ENCODE data around the gene EPS15. TPM values are rescaled to one million over a fixed set of nuclear protein-coding genes. Genes with fewer than 3 reads are reported as not detected.
A peak's percentile ranks its signal among the peaks of the same experiment; 100 is the strongest.

Gene EPS15
- total and polyA plus RNA-seq, 2 donors from 2014 or later, result 17.5 to 91.3 TPM

- H3K9ac ChIP-seq (ENCODE audit: low read length in 3 of 3), result no peak overlapping the region
- no peaks in the 10 kb centered on the region for H3K27me3 ChIP-seq (ENCODE audit: control insufficient read depth, insufficient read depth, low read length)
- H3K4me3 ChIP-seq (ENCODE audit: low read length in 3 of 3), result no peak overlapping the region
- intact Hi-C loops (cut with DNase I), result no loop called here
- no peak for TF ChIP-seq CTCF (IDR thresholded peaks at IDR 0.05; ENCODE audit: borderline replicate concordance, extremely low read depth, insufficient read depth)
- DNase-seq, result no peak
- peaks cover 0 to 6% (median 0%) of the 10 kb centered on the region in 3 donors for H3K36me3 ChIP-seq (ENCODE audit: control insufficient read depth in 2 of 3, insufficient read depth in 3 of 3, low read length in 3 of 3)
- peaks cover 0 to 5% (median 0%) of the 10 kb centered on the region in 3 donors for H3K4me1 ChIP-seq (ENCODE audit: control insufficient read depth in 2 of 3, insufficient read depth in 2 of 3, low read depth in 1 of 3, low read length in 3 of 3)
- FAIRE-seq, result no peak
- no peaks in the 10 kb centered on the region for H3K9me3 ChIP-seq (ENCODE audit: control insufficient read depth in 2 of 3, insufficient read depth in 1 of 3, low read length in 3 of 3)
- H3K27ac ChIP-seq (ENCODE audit: low read depth in 2 of 2, low read length in 2 of 2), result no peak overlapping the region
These were observed 45.5 kb downstream of the EPS15 start for GRCh38 chr1:51473331-51474115.

- H3K27me3 ChIP-seq (ENCODE audit: control insufficient read depth, insufficient read depth, low read length), result no peaks in the 10 kb centered on the region
- no peak overlapping the region for H3K9ac ChIP-seq (ENCODE audit: low read length in 3 of 3)
- intact Hi-C loops (cut with DNase I), result no loop called here
- H3K4me1 ChIP-seq (ENCODE audit: control insufficient read depth in 2 of 3, insufficient read depth in 2 of 3, low read depth in 1 of 3, low read length in 3 of 3), result peaks cover 0 to 5% (median 0%) of the 10 kb centered on the region in 3 donors
- H3K4me3 ChIP-seq (ENCODE audit: low read length in 3 of 3), result no peak overlapping the region
- peaks cover 0 to 9% (median 0%) of the 10 kb centered on the region in 3 donors for H3K36me3 ChIP-seq (ENCODE audit: control insufficient read depth in 2 of 3, insufficient read depth in 3 of 3, low read length in 3 of 3)
- TF ChIP-seq CTCF (IDR thresholded peaks at IDR 0.05; ENCODE audit: borderline replicate concordance, extremely low read depth, insufficient read depth), result no peak
- no peak for FAIRE-seq
- no peak overlapping the region for H3K27ac ChIP-seq (ENCODE audit: low read depth in 2 of 2, low read length in 2 of 2)
- H3K9me3 ChIP-seq (ENCODE audit: control insufficient read depth in 2 of 3, insufficient read depth in 1 of 3, low read length in 3 of 3), result no peaks in the 10 kb centered on the region
- peak in 1 of 5 donors; percentile 4 for DNase-seq
These were observed 46.7 kb downstream of the EPS15 start for GRCh38 chr1:51472359-51472758.

GRCh38 chr1:51469518-51469917 lies 49.5 kb downstream of the EPS15 start:
- Histone ChIP-seq H3K4me1 (ENCODE audit: control insufficient read depth in 2 of 3, insufficient read depth in 2 of 3, low read depth in 1 of 3, low read length in 3 of 3) (peaks cover 0 to 5% (median 0%) of the 10 kb centered on the region in 3 donors), H3K9me3 (ENCODE audit: control insufficient read depth in 2 of 3, insufficient read depth in 1 of 3, low read length in 3 of 3) (no peaks in the 10 kb centered on the region), H3K4me3 (ENCODE audit: low read length in 3 of 3) (no peak overlapping the region), H3K27me3 (ENCODE audit: control insufficient read depth, insufficient read depth, low read length) (no peaks in the 10 kb centered on the region), H3K36me3 (ENCODE audit: control insufficient read depth in 2 of 3, insufficient read depth in 3 of 3, low read length in 3 of 3) (peaks cover 0 to 14% (median 0%) of the 10 kb centered on the region in 3 donors), H3K9ac (ENCODE audit: low read length in 3 of 3) (no peak overlapping the region), H3K27ac (ENCODE audit: low read depth in 2 of 2, low read length in 2 of 2) (no peak overlapping the region)
- intact Hi-C loops (cut with DNase I), result no loop called here
- no peak for DNase-seq
- no peak for TF ChIP-seq CTCF (IDR thresholded peaks at IDR 0.05; ENCODE audit: borderline replicate concordance, extremely low read depth, insufficient read depth)
- FAIRE-seq, result no peak
